GM19372 (cell line): ENCODE measurements around the gene GNG14.
"Not testable (repeated sequence)": the region's sequence is repeated elsewhere in the genome, so short reads cannot be mapped to it uniquely, and the experiment has no call there.

Experiments used
- ATAC-seq: cut with Tn5 transposase; IDR thresholded peaks from one replicate; pipeline ENCODE4 v1.9.1; 2021; ENCODE audit warnings: mild to moderate bottlenecking, low read depth, moderate library complexity; ENCODE audit not compliant: unreplicated experiment

Gene GNG14

DNA sequence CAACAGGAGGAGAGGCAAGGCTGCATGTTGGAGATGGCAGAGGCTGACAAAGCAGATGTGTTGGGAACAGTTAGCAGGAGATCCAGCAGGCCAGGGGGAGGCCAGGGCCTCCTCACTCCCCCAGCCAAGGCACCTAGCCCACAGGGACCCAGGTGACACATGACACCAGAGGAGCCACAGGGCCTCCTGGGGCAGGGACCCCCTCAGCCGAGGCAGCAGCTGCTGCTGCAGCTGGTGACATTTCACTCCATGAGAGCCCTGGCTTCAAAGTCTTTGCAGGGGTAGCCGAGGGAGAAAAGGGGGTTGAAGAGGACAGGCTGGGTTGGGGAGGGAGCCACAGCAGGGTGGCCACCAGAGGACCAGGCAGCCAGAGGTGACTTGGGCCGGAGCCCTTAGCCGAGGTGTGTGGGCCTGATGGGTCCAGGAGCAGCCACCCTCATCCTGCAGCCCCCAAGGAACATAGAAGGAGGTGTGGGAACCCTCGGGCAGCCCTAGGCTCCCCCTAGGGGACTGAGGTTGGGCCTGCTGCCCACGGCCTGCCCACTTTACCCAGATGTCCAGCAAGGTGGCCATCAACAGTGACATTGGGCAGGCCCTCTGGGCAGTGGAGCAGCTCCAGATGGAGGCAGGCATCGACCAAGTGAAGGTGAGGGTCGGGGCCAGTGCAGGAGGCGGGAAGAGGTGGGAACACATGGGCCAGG lies at the start of gene GNG14:
GNG14 (plus strand) TSS at position 503 of the 701 bp plus-strand sequence; CDS start at position 554, 51 bp downstream.
- no peak for ATAC-seq

DNA sequence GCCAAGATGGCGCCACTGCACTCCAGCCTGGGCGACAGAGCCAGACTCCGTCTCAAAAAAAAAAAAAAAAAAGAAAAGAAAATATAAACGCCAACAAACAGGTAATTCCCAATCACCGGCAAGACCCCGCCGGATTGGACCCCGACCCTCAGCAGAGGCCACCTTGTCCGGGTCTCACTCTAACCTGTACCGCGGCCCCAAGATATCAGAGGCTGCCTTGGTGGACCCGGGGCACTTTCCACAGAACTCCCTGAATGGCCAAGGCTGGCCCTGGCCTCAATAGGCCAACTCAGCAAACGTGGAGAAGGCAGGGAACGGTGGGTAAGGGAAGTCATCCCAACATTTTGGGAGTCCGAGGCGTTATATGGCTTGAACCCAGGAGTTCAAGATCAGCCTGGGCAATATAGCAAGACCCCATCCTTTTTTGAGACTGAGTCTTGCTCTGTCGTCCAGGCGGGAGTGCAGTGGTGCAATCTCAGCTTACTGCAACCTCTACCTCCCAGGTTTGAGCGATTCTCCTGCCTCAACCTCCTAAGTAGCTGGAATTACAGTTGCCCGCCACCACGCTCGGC lies 49.1 kb upstream of the GNG14 start:
- no peak for ATAC-seq

DNA sequence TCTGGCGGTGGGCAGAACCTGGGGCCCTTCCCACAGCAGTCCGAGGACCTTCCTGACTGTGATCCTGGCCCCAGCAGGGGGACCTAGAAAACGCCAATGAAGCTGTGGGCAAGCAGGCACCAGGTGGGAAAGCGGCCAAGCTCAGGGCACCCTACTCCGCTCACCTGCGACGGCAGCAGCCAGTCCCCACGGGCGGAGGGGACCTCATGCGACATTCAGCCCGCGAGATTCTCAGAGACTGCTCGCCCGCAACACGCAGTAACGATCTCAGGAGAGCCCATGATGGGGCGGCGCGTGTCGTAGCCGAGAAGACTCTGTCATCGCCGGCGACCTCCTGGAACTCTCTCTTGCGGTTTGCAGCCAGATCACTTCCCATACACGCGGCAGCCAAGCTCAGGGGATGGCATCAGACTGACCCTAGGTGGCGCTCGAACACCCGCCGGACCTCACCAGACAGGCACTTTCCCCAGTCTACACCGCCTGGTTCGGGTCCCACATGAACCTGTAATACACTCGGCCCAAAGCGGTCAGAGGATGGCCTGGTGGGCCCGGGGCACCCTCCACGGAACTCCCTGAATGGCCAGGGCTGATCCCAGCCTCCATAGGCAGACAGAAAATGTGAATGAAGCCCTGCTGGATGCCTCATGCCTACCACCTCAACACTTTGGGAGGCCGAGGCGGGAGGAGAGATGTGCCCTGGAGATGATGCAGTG lies 47.7 kb upstream of the GNG14 start:
- no peak for ATAC-seq

GRCh38 chr19:12641456-12641855 lies 46.3 kb upstream of the GNG14 start:
- no peak for ATAC-seq

DNA sequence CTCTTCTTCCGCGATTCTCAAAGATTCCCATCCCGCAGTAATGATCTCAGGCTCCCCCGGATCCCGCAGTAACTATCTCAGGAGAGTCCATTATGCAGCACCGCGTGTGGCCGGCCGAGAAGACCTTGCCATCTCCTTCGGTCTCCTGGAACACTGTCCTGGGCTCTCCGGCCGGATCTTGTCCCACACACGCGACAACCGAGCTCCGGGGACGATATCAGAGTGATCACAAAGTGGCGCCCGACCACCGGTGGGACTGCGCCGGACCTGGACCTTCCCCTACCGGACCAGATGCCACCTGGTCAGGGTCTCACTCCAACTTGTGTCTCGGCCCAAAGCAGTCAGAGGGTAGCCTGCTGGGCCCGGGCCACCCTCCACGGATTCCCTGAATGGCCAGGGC lies 45.3 kb upstream of the GNG14 start:
- ATAC-seq = no peak

- not testable (repeated sequence) for ATAC-seq
These were observed 44.1 kb upstream of the GNG14 start for GRCh38 chr19:12643716-12644115.

DNA sequence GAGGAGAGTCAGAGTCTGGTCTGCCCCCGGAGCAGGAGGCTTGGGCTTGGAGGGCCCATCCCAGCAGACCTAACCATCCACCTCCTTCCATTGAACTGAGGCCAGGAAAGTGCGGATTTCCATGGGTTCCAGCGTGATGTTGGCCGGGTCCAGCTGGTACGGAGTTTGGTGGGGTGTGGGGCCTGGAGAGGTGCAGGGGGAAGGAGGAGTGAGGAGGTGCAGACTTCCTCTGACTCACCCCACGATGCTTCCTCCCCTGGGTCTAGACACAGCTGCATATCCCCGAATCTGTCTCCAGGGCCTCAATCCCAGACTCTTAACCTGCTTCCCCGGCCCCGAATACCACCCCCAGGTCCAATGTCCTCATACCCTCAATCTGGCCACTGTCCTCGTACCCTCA lies 41.2 kb upstream of the GNG14 start:
- ATAC-seq = no peak

GRCh38 chr19:12647047-12647446 lies 40.8 kb upstream of the GNG14 start:
- no peak for ATAC-seq

DNA sequence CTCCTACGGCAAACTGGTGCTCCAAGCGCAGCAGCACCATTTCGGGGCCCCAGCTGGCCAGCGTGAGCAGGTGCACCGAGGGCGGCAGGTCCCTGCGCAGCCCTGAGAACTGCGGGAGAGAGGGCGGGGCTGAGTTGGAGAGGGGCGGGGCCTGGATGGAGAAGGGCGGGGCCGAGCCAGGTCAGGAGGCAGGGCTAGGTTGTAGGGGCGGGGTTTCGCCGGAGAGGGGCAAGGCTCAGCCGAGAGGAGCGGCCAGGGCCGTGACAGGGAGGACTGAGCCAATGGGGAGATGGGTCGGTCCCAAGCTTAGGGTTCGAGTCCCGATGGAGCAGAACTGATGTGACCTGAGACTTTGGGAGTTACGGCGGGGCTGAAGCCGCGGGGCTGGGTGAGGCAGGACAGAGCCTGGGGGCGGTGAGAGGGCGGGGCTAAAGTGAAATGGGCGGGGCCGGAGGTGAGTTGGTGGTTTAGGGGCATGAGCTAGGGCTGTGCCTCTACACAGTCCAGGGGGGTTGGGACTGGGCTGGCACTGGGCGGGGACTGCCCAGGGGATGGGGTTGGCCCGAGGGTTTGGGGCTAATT lies 40.2 kb upstream of the GNG14 start:
- ATAC-seq = no peak

DNA sequence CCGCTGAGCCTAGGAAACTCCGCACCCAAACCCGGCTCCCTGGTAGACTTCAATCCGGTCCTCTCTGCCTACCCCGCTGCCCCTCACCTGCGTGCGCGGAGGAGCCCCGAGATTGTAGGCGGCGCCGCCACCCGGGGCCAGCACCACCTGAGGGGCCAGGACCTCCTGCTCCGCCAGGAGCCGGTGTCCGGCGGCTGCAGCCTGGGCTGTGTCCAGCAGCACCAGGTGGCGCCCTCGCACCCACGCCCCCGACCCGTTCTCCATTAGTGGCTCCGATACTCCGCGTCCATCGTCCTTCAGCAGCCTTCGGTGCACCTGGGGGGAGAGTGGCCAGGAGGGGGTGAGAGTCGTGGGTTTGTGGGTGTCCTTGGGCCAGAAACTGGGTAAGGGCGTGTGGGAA lies 39.7 kb upstream of the GNG14 start:
- ATAC-seq = no peak

DNA sequence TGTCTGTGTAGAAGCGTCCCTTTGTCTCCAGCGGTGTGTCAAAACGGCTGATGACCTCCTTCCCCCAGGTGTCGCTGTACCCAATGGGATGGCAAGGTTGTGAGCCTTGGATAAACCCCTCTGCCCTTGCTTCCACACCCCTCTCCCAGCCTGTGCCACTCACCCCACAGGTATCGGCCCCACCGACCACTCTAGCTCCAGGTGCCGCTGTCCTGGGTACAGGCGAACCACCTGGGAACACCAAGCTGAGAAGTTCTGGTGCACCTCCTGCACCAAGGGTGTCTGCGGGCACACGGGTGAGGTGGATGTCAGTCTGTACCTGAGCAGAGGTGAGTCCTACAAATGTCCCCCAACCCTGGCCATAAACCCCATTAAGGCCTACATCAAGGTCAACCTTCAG lies 37.9 kb upstream of the GNG14 start:
- no peak for ATAC-seq

DNA sequence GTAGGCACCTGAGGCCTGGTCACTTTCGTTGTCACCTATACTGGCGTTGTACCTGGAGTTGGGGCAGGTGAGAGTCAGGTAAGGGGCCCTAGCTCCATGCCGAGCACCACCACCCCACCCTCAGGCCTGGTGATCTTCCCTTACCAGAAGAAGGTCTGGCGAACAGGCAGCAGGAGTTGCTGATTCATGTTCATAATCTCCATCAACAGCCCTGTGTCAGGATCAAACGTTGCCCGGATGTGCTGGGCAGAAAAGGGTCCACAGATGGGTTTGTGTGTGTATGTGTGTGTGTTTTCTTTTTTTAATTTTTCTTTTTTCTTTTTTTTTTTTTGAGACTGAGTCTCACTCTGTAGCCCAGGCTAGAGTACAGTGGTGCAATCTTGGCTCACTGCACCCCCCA lies 35.6 kb upstream of the GNG14 start:
- ATAC-seq = no peak

GRCh38 chr19:12655546-12655945 lies 32.3 kb upstream of the GNG14 start:
- ATAC-seq = no peak

GRCh38 chr19:12656899-12657571 lies 30.8 kb upstream of the GNG14 start:
- ATAC-seq = no peak

DNA sequence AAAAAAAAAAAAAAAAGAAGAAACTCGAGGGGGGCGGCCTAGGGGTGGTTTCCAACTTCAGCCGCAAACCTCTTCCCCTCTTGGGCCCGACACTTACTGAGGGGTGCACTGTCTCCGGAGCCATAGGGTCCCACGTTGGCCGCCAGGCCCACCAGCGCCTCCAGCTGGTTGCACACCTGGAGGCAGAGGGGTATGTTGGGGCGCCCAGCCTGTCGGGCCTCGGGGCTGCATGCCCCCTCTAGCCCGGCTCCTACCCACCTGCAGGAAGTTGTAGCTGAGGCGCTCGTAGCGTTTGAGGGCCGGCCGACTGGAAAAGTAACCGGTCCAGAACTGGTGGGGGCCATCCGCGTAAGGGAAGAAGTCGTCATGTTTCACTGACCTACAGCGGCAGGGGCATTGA lies 29.8 kb upstream of the GNG14 start:
- no peak for ATAC-seq

DNA sequence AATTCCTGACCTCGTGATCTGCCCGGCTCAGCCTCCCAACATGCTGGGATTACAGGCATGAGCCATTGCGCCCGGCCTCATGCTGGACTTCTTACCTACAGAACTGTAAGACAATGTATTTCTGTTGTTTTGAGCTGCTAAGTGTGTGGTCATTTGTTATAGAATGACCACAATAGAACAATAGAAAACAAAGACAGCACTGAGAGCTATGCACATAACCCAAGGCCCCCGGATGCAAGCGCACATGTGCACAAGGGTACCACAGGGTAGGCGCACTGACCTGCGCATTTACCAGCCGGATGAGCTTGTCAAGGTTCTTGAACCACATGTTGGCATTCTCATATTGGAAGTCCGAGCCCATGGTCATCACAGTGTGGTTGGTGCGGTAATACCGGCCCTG lies 26.8 kb upstream of the GNG14 start:
- ATAC-seq = no peak

GRCh38 chr19:12664406-12665280 lies 23.2 kb upstream of the GNG14 start:
- no peak for ATAC-seq

DNA sequence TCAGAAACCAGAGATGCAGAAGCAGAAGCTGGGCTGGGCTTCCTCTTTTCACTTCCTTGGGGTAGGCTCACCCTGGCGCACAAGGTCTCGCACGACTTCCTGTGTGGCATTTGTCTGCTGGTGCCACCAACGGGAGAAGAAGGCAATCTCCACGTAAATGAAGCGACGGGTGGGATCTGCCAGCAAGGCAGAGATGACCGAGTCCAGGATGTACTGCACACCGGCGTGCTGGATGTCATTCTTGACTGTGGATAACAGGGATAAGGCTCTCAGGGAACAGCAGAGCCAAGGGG lies 22.6 kb upstream of the GNG14 start:
- no peak for ATAC-seq

DNA sequence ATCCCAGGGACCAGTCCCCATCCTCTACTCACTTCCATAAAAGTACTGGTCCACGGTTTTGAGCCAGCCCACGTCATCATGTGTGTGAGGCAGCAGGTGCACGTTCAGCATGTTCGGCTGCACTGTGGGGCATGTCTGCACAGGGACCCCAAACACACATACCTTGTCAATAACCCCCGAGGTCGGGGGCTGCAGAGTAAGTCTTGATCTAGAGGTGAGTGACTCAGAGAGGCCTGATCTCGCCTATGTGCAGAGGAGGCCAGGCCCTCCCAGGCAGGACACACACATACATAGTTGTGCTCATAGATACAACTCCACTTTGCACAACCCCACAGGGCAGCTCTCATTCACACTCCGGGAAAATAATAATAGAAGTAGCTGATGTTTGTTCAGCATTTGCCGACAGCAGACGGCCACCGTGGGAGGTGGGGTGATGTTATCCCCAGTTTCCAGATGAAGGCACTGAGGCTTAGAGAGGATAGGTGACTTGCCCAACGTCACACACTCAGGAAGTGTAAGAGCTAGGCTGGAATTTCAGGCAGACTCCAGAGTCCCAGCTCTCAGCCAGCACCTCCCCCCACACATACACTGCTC lies 22.0 kb upstream of the GNG14 start:
- no peak for ATAC-seq
